Activated CD8-positive, alpha-beta T cell treated with anti-CD3 and anti-CD28 coated beads, Interleukin-2, amount 10 ng/mL, durations not matched to agents 7 days and 5 days (primary cell): ENCODE measurements around the gene COLEC12. TPM values are rescaled to one million over a fixed set of nuclear protein-coding genes. Genes with fewer than 3 reads are reported as not detected.

Source experiments
- ATAC-seq: fragments of 150-1000 bp; cut with Tn5 transposase; one replicate; pipeline ENCODE4 v1.10.0; 2021; ENCODE audit warnings: moderate library complexity
- CTCF ChIA-PET: fragments of 350-600 bp; sonication (Branson Sonifier 250); formaldehyde crosslinking; loops from one replicate; lab custom pipeline; 2021; ENCODE audit warnings: antibody characterized with exemption; lab: Charles Lee
- POLR2A ChIA-PET: fragments of 350-600 bp; sonication (Branson Sonifier 250); formaldehyde crosslinking; loops from one replicate; lab custom pipeline; 2021; ENCODE audit warnings: antibody characterized with exemption; lab: Charles Lee
- DNase-seq: peaks from one replicate; pipeline ENCODE4 v3.0.0-alpha.2; 2020
- H3K27ac Mint-ChIP-seq: one replicate; pipeline ENCODE4 v1.8.0; 2021; ENCODE audit warnings: mild to moderate bottlenecking, mixed read lengths
- H3K27me3 Mint-ChIP-seq: one replicate; pipeline ENCODE4 v1.8.0; 2021; ENCODE audit warnings: low read depth, mixed read lengths
- H3K36me3 Mint-ChIP-seq: one replicate; pipeline ENCODE4 v1.8.0; 2021; ENCODE audit warnings: low read depth, mixed read lengths
- H3K4me1 Mint-ChIP-seq: one replicate; pipeline ENCODE4 v1.8.0; 2021; ENCODE audit warnings: low read depth, mixed read lengths
- H3K4me3 Mint-ChIP-seq: one replicate; pipeline ENCODE4 v1.8.0; 2021; ENCODE audit warnings: mild to moderate bottlenecking, mixed read lengths
- H3K9me3 Mint-ChIP-seq: one replicate; pipeline ENCODE4 v1.8.0; 2022; ENCODE audit warnings: mixed read lengths; ENCODE audit not compliant: insufficient read depth
- total RNA-seq, 2 experiments: library from RNA; stranded (reverse); gene quantifications; one replicate each; pipeline ENCODE4 v1.2.3, GENCODE V29; 2021

COLEC12 gene
- total RNA-seq, 2 experiments from 2014 or later, result not detected

DNA sequence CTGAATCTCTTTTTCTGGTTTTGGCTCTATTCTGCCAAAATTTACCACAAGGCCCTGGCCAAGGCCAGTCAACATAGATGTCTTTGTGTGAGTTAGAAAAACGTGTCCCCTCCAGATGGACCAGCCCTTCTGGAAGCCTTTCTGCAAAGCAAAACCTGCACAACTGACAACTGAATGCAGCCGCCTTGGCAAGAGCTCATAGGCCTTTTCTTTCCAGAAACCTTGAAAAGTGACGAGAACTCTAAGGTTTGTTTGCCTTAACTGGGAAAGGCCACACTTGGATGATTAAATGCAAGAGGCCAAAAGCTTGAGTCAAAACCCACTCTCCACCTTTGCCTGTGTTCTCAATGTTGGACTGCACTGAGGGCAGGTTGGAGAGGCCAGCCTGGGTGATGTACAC, 103.9 kb downstream of the COLEC12 start:
- ChIA-PET POLR2A (no interaction called here), CTCF (no interaction called here)
- H3K27me3 Mint-ChIP-seq, result peaks cover 22% of the 10 kb centered on the region
- ATAC-seq (no peak), DNase-seq (no peak)
- H3K27ac Mint-ChIP-seq, result no peak overlapping the region
- H3K36me3 Mint-ChIP-seq, result no peaks in the 10 kb centered on the region
- H3K4me1 Mint-ChIP-seq, result no peaks in the 10 kb centered on the region
- no peak overlapping the region for H3K4me3 Mint-ChIP-seq
- H3K9me3 Mint-ChIP-seq, result no peaks in the 10 kb centered on the region

DNA sequence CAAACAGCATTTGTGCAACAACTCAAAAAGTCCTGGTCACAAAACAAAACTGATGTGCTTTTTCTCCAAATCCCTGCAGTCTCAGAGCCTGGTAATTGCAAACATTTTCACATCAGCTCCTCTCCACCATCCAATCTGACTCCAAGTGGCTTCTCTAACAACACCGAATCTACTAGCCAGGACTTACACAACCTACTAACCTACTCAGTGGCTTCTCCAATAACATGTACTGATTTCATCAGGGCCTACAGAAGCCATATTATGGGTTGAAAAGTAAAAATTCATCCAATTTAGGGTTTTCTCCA, 104.3 kb downstream of the COLEC12 start:
- Mint-ChIP-seq H3K9me3 (no peaks in the 10 kb centered on the region), H3K4me1 (no peaks in the 10 kb centered on the region), H3K27ac (no peak overlapping the region), H3K36me3 (no peaks in the 10 kb centered on the region), H3K27me3 (peaks cover 26% of the 10 kb centered on the region), H3K4me3 (no peak overlapping the region)
- CTCF ChIA-PET, result no interaction called here
- POLR2A ChIA-PET, result no interaction called here
- DNase-seq (no peak), ATAC-seq (no peak)

DNA sequence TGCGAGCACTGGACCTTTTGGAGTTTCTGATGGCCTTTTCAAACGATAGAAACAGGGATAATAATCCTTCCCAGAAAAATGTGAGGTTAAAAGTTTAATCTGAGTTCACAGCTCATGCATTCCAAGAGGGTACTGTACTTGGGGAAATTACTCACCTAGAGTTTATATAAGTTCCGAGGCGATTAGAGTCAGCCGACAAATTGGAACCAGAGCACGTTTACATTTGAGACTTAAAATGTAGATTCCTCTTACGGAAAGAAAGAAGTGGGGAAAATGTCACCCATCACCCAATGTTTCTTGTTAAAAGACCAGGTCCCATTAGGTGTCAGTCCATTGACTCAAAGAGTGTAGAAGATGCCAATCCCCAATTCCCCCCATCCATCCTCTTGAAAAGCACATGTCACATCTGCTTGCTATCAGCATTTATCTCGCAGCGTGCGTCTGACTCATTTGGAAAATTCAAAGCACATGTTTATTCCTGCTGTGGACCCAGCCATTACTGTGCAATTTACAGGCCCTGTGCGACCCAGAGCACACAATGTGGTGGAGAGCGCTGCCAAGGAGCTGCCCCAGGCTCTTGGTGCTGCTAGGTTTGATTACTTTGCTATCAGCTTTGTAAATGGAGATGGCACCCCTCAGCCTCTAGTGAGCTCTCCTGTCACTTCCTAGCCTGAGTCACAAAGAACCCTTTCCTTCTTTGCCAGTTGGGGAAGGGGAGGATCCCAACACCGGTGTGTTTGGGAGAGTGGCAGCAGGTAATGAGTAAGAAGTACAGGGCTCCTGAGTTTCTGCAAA, 104.8 kb downstream of the COLEC12 start:
- Mint-ChIP-seq H3K4me1 (no peaks in the 10 kb centered on the region), H3K4me3 (no peak overlapping the region), H3K27me3 (peaks cover 23% of the 10 kb centered on the region), H3K36me3 (no peaks in the 10 kb centered on the region), H3K9me3 (no peaks in the 10 kb centered on the region), H3K27ac (no peak overlapping the region)
- DNase-seq (no peak), ATAC-seq (no peak)
- ChIA-PET POLR2A (no interaction called here), CTCF (no interaction called here)

DNA sequence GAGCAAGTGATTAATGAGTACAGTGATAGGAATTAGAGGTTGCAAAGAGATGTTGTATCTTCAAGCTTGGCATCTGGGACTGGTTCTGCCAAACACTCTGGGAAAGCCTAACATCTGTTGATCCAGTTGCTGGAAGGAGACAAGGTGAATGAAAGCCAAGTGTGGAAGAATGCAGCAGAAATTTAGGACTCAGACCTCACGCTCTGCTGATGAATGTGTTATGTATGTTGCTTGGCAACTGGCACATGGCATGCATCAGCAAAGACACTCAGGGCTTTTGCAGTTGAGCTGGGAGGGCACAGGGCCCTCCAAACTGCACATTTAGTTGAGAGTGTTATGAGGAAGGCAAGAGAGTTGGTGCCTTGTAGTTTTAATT, 105.5 kb downstream of the COLEC12 start:
- H3K9me3 Mint-ChIP-seq, result no peaks in the 10 kb centered on the region
- no peak for DNase-seq
- no peak for ATAC-seq
- peaks cover 23% of the 10 kb centered on the region for H3K27me3 Mint-ChIP-seq
- ChIA-PET CTCF (no interaction called here), POLR2A (no interaction called here)
- H3K4me3 Mint-ChIP-seq, result no peak overlapping the region
- H3K36me3 Mint-ChIP-seq, result no peaks in the 10 kb centered on the region
- no peaks in the 10 kb centered on the region for H3K4me1 Mint-ChIP-seq
- H3K27ac Mint-ChIP-seq, result no peak overlapping the region

DNA sequence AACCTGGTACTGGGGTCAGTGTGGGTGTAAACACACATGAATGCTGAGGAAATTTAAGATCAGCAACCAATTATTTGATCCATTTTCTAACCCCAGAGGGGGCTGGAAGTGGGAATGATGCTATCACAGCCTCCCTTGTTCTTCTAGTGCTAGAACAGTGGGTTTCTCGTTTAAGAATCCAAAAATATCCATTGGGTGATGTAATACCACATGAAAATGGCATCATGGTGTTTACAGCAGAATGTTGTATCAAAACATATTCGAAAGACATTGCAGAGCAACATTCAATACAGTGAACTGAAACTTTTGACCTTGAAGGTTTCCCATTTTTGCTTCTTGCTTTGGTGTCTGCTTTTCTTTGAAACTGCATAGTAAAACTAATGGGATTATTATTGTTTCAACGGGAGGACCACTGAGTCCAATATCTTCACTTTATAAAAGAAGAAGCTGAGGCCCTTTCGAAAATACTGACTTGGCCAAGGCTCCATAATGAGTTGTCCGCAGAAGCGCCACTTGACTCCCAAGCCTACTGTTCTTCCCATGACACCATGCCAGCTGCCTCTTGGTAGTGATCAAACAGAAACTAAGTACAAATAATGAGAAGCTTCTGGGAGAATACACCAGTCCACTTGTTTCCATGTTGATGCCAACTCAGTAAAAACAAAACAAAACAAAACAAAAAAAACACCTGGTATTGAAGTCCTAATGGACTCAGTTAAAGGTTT, 106.1 kb downstream of the COLEC12 start:
- Mint-ChIP-seq H3K27me3 (peaks cover 25% of the 10 kb centered on the region), H3K36me3 (no peaks in the 10 kb centered on the region), H3K4me3 (no peak overlapping the region), H3K4me1 (peaks cover 3% of the 10 kb centered on the region), H3K27ac (no peak overlapping the region), H3K9me3 (no peaks in the 10 kb centered on the region)
- DNase-seq (no peak), ATAC-seq (no peak)
- ChIA-PET POLR2A (no interaction called here), CTCF (no interaction called here)

DNA sequence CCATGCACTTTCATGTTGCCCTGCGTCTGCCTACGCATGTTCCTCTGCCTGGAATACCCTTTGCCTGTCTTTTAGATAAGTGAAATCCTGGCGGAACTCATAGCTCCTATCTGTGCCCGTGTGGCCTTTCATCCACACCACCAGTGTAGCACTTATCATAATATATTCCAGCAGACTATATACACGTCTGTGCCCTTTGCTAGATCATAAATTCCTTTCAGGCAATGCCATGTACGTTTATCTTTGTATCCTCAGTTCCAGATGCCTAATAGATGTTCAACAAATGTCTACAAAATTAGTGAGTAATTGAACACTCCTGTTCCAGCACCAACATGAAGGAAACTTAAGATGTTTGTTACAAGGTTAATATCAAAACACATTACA, 106.9 kb downstream of the COLEC12 start:
- H3K4me3 Mint-ChIP-seq, result no peak overlapping the region
- ChIA-PET POLR2A (interaction anchor here (0.6 kb wide), 1 partner anchor 262 kb away, joined by 3 read pairs; no protein-coding TSS in a partner anchor), CTCF (no interaction called here)
- H3K27ac Mint-ChIP-seq, result no peak overlapping the region
- H3K27me3 Mint-ChIP-seq, result peaks cover 31% of the 10 kb centered on the region
- ATAC-seq (no peak), DNase-seq (no peak)
- peaks cover 3% of the 10 kb centered on the region for H3K4me1 Mint-ChIP-seq
- H3K9me3 Mint-ChIP-seq, result no peaks in the 10 kb centered on the region
- no peaks in the 10 kb centered on the region for H3K36me3 Mint-ChIP-seq

DNA sequence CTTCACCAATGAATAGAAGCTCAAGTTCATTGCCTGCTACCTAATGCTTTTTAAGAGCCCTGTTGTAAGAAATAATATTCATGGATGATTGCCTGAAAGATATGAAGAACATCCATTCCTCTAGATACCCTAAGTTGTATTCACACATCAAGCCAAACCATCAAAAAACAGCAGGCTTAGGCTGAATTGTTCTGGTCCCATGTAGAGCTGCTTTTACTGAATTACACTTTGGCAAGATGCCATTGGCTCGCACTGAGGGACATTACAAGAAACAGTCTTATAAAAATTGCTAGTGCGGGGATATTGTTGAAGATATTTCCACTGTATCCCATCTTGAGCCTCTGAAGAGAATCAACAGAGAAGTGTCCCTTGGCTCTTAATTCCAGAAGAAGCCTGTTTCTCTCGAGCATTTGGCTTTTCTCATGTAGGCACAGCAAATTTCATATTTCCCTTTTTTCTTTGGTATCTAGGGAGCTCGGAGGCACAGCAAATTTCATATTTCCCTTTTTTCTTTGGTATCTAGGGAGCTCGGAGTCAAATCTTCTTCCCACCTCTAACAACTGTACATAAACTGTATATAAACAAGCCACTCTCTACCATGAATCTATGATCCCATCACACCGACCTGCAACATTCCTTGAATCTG, 107.5 kb downstream of the COLEC12 start:
- Mint-ChIP-seq H3K27ac (no peak overlapping the region), H3K4me3 (no peak overlapping the region), H3K4me1 (peaks cover 3% of the 10 kb centered on the region), H3K9me3 (no peaks in the 10 kb centered on the region), H3K27me3 (peaks cover 31% of the 10 kb centered on the region), H3K36me3 (no peaks in the 10 kb centered on the region)
- no peak for ATAC-seq
- CTCF ChIA-PET, result no interaction called here
- no peak for DNase-seq
- POLR2A ChIA-PET, result interaction anchor here (0.6 kb wide), 1 partner anchor 261 kb away, joined by 3 read pairs; no protein-coding TSS in a partner anchor

DNA sequence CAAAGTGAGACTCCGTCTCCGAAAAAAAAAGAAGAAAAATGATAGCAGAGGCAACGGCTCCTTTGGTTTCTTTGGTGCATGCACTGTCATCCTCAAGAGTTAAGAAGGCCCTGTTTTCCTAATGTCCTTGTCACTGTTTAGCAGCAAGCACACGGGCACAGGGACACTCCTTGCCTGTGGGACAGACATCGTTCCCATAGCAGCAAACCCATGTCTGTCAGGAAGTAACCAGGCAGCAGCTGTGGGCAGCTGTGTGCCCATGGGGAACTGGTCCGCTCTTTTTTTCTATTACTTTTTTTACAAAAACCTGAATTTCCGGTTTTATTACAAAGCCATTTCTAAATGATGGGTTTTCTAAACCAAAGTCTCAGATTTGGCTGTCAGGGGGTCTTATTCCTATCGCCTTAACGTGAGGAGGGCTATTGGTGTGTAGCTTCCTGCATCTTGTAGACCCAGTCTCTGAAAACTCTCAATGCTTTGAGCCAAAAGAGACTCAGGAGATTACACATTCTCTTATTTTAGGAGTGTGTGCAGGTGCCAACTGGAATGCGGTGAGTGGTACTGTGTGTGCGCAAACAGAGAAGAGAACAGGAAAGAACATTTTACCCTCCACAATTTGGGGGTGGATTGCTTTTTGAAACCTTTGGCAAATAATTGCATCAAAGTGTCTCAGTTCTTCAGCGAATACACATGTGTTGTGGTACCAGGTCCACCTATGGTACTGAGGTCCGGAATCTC, 109.6 kb downstream of the COLEC12 start:
- Mint-ChIP-seq H3K27ac (no peak overlapping the region), H3K27me3 (peaks cover 17% of the 10 kb centered on the region), H3K9me3 (no peaks in the 10 kb centered on the region), H3K36me3 (no peaks in the 10 kb centered on the region), H3K4me1 (peaks cover 3% of the 10 kb centered on the region), H3K4me3 (no peak overlapping the region)
- POLR2A ChIA-PET, result no interaction called here
- DNase-seq, result no peak
- CTCF ChIA-PET, result no interaction called here
- ATAC-seq, result no peak

DNA sequence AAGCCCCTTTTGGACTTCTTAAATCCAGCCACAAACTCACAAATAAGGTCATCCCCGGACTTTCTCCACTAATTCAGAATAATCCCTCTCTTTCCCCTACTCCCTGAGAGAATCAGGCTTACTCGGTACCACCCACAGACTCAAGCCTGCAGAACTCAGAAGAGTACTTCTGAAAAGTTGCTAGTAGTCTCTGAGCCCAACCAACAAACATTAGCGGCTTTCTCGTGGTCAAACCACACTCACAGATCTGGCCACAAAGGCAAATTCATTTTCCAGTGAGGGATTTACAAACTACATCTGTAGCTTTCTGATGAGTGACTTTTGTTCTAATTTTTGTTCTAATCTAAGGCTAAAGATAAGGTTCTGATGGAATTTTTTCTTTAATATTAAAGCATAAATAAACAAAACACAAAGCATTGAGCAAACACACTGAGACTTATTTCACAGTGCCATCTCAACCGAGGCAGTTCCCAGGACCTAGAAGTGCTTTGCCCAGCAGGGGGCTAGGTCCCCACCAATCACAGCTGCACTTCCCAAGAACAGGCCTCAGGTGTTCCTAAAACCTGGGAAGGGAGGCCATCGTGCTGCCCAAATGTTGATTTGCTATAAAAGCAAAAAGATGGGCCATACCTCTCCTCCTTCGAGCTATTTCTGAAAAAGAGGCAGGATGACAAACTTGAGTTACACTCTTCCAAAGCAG, 110.7 kb downstream of the COLEC12 start:
- peaks cover 19% of the 10 kb centered on the region for H3K27me3 Mint-ChIP-seq
- ChIA-PET POLR2A (no interaction called here), CTCF (no interaction called here)
- no peaks in the 10 kb centered on the region for H3K36me3 Mint-ChIP-seq
- no peak overlapping the region for H3K4me3 Mint-ChIP-seq
- no peak overlapping the region for H3K27ac Mint-ChIP-seq
- H3K9me3 Mint-ChIP-seq, result no peaks in the 10 kb centered on the region
- DNase-seq, result peak; percentile 30
- H3K4me1 Mint-ChIP-seq, result peaks cover 3% of the 10 kb centered on the region
- no peak for ATAC-seq

DNA sequence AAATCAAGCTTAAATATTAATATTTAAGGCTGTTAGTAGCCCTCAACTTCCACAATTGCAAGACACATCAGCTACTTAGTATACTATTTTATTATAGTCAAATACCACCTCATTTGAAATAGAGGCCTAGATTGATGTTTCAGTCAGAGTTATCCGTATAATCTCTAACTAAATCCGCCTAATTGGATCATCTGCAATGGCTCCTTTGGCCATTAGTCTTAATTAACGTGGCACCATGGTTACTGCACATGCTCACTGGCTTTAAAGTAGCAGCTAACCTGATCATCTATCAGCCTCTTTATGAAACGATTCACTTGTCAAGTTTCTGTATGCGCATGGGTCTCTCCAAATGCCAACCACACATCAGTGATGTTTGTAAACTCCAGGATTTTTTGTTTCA, 112.3 kb downstream of the COLEC12 start:
- no peak for DNase-seq
- Mint-ChIP-seq H3K9me3 (no peaks in the 10 kb centered on the region), H3K36me3 (no peaks in the 10 kb centered on the region), H3K27me3 (peaks cover 25% of the 10 kb centered on the region), H3K4me1 (peaks cover 3% of the 10 kb centered on the region), H3K27ac (no peak overlapping the region), H3K4me3 (no peak overlapping the region)
- ChIA-PET CTCF (interaction anchor here (0.7 kb wide), 1 partner anchor 17 kb away, joined by 3 read pairs; no protein-coding TSS in a partner anchor), POLR2A (no interaction called here)
- ATAC-seq, result no peak

DNA sequence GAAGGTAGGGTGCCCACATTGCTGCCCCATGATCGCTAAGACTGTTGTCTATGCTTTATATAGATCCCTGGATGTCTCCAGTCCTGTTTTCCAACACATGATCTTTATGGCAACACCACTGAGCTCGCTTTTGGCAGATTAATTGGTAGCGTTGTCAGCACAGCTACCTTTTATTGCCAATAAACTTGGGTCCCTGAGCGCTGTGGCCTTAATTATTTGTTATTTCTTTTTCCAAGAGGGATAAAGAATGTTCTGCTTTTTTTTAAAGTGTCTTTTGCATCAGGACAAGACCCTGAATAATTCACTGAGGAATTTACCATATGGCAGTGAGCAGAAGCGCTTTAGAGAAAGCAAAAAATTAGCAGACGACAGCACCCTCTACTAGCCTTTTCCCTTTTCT, 113.5 kb downstream of the COLEC12 start:
- H3K27me3 Mint-ChIP-seq, result peaks cover 26% of the 10 kb centered on the region

More for the DNA sequence above, 113.5 kb downstream of the COLEC12 start:
- no peak for DNase-seq
- CTCF ChIA-PET, result no interaction called here
- Mint-ChIP-seq H3K4me1 (peaks cover 3% of the 10 kb centered on the region), H3K27ac (no peak overlapping the region), H3K9me3 (no peaks in the 10 kb centered on the region), H3K36me3 (no peaks in the 10 kb centered on the region), H3K4me3 (no peak overlapping the region)
- ATAC-seq, result no peak
- POLR2A ChIA-PET, result no interaction called here
